Kidney glomerular epithelial cell (primary cell): ENCODE measurements around the gene SLC22A3.
"Not testable (repeated sequence)": the region's sequence is repeated elsewhere in the genome, so short reads cannot be mapped to it uniquely, and the experiment has no call there.

Experiments
- DNase-seq: peaks from one replicate; lab custom pipeline; 2025; lab: John Stamatoyannopoulos, UW

SLC22A3 gene

DNA sequence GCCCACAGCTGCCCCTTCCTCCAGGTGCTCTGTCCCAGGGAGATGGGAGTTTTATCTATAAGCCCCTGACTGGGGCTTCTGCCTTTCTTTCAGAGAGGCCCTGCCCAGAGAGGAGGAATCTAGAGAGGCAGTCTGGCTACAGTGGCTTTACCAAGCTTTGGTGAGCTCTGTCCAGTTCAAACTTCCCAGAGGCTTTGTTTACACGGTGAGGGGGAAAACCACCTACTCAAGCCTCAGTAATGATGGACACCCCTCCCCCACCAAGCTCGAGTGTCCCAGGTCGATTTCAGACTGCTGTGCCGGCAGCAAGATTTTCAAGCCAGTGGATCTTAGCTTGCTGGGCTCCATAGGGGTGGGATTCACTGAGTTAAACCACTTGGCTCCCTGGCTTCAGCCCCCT is 25.4 kb downstream of the SLC22A3 start:
- DNase-seq: not testable (repeated sequence)

DNA sequence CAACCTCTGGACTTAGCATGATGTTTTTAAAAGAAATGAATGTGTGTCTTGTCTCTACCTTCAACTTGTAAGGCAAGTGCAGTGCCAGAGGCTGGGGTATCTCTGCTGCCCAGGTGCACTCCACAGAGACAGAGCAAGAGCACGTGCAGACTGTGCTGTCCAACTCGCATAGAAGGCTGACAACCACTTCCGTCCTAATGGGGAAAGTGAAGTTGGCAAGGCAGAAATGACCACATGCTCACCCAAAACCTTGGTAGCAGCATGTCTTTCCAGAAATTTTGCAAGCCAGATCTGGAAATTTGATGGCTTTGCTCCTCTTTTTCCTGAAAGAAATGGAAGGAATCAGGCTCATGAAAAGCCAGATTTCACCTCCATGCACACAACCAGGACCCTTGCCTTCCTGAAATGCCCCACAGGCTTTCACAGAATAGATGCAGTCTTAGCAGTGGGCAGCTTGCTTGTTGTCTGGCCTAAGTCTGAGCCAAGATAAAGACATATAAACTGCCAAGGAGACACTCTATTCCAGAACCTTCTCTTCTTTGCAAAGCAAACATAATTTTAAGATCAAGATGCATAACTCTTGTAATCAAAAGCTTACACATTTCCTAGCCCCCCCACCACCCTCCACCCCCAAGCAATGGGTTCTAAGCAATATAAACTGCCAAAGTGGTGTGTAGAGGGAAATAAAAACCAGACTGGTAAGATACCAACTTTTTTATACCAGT is 26.8 kb downstream of the SLC22A3 start:
- DNase-seq: no peak

GRCh38 chr6:160375561-160375949 is 27.4 kb downstream of the SLC22A3 start:
- no peak for DNase-seq

GRCh38 chr6:160376445-160376844 is 28.3 kb downstream of the SLC22A3 start:
- DNase-seq: no peak

GRCh38 chr6:160378218-160378617 is 30.0 kb downstream of the SLC22A3 start:
- no peak for DNase-seq

DNA sequence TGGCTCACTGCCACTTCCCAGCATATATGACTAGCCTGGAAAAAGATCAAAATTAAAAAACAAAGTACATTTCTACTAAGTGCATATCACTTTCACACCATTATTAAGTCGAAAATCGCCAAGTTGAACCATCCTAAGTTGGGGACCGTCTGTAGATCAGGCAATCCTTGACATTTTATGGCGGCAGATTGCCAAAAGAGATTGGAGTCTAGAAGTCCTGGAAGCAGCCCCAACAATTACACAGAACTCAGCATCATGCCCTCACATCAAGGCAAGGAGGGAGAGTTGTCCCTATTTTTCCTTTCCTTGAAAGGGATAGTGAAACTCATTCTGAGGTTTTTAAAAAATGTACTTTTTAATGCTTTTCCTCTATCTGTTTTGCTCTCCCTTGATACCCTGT is 30.7 kb downstream of the SLC22A3 start:
- no peak for DNase-seq

DNA sequence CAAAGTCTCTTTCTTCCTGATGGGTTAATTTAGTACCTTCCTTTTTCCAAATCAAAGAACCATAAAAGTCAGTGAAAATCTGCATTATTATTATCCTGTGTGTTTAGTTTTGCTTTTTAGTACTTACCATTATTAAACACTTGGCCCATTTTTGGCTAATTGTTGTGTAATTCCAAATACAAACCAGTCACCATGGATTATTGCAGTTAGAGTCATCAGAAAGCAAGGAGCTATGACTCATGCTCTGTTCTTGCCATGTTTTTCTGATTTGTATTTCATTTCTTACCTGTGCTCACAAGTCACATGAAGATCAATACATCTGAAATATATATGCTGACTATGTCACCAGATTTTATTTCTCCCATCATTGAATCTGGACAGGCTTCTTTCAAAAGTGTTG is 31.3 kb downstream of the SLC22A3 start:
- DNase-seq: peak; percentile 56

DNA sequence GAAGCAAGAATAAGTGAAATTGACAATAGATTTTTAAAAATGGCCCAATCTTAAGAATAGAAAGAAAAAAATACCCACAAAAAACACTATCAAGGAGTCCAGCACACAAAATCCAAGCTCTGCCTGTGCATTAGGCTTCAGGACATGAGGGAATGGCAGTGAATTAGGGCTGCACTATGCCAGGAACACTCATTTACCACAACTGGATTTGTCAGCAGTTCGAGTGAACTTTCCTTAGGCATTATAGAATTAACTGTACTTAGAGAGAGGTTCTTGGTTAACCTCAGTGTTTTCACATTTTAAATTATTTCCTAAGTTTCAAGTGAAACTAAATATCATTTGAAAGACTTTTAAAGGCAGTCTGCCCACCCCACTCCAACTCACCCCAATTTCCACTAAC is 34.8 kb downstream of the SLC22A3 start:
- DNase-seq: no peak

DNA sequence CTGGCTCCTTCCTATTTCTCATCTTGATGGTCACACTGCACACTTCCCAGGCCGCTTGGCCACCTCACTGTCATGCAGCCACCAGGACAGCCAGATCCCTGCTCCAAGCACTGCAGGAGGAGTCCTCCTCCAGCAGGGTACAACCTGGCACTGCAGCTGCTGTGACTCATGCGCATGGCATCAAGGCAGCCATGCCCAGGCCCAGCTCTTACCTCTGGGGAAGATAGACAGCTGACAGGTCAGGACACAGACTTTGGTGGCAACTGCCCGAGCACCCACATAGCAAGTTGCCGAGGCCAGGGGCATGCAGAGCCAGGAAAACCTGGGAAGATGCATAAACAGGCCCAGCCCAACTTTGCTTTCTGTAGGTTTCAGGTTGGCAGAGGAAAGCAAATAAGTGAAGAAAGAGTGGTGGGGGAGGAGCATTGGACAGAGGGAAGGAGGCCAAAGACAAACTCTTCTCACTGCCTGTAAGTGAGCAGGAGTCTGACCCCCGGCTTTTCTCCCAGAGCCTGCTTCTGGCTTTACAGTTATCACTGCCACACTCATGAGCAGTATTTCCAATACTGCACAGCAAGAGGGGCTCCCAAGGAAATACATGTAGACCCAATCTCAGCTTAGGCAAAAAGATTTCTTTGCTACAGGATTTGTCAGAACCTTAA is 38.8 kb downstream of the SLC22A3 start:
- peak; percentile 52 for DNase-seq

GRCh38 chr6:160387916-160388643 is 39.9 kb downstream of the SLC22A3 start:
- peak; percentile 16 for DNase-seq

DNA sequence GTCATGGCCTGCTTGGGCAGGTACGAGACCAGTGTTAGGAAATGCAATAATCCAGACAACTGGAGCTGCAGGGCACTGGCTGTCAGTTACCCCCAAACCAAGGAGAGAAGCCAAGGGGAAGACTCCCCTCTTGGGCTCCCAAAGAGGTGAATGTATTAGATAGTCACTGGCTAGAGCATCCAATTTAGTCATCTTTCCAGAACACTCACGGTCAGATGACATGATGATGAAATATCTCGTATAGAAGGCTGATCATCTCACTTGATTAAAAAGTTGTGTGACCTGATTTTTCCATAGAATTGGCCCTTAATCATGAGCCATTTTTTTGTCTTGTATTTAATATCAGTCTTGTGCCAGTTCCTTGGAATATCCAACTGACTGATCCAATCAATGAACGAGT is 40.7 kb downstream of the SLC22A3 start:
- DNase-seq: no peak

- peak; percentile 50 for DNase-seq
Observed at GRCh38 chr6:160391419-160392116, 43.4 kb downstream of the SLC22A3 start.

DNA sequence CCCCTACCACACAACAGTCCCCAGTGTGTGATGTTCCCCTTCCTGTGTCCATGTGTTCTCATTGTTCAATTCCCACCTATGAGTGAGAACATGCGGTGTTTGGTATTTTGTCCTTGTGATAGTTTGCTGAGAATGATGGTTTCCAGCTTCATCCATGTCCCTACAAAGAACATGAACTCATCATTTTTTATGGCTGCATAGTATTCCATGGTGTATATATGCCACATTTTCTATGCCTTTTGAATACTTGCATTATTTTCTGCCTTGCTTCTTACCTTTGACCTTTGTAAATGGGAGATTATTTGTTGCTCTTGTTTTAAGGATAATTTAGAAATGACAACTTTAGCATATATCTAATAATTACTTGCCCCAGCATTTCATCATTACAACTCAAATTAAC is 45.3 kb downstream of the SLC22A3 start:
- DNase-seq: not testable (repeated sequence)

- DNase-seq: no peak
Observed at GRCh38 chr6:160393891-160394653, 45.9 kb downstream of the SLC22A3 start.

GRCh38 chr6:160394654-160395035 is 46.5 kb downstream of the SLC22A3 start:
- no peak for DNase-seq

DNA sequence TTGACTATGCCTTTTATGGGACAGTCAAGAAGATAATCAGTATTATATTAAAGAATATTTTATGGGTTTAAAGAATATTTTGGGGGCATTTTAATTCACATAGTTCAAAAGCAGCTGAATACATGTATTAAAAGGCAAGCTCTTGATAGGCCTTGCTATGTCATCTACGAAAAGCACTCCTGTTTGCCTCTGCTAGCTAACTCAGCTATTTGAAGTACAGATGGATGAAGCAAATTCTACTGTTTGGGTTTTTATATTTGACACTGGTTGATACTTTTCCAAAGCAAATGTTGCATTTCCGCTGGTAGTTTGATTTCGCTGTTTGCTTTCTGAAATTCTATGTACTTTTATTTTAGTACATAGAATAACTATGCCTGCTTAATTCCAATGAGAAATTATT is 47.0 kb downstream of the SLC22A3 start:
- no peak for DNase-seq

DNA sequence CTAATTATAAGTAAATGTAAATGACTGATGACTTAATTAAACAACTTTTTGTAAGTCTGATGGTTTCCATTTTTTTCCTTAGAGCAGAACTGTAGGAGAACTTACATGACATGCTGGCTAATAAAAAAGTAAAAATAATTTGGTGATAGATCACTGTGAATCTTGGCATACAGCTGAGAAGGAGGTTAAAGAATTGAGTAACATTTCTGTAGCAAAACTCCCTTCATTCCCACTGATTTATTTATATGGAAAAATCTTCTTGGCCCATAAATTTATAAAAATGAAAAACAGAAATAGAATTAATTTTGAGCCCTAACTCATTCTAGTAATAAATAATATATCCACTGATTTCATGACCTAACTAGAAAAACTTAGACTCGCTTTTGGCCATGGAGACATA is 48.1 kb downstream of the SLC22A3 start:
- no peak for DNase-seq

- no peak for DNase-seq
Observed at GRCh38 chr6:160398674-160399271, 50.6 kb downstream of the SLC22A3 start.

GRCh38 chr6:160400446-160400845 is 52.3 kb downstream of the SLC22A3 start:
- no peak for DNase-seq

GRCh38 chr6:160408528-160408927 is 60.4 kb downstream of the SLC22A3 start:
- DNase-seq: no peak

DNA sequence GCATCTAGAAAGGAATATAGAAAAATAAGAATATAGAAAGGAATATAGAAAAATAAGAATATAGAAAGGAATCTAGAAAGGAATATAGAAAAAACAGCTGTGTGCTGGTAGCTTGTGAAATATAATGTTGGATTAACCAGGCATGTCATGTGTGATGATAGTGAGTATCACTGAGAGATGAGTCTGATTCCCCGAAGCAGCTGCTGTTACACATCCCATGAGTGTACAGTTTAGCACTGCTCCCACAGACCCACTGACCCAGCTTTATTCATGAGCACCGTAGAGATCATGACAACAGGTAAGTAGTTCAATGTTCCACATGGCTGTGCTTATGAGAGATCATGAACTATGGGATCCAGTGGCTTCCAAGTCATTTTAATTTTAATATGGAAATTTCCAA is 64.8 kb downstream of the SLC22A3 start:
- DNase-seq: no peak
